ENCODE data around the gene RANBP1.

RANBP1 gene

DNA sequence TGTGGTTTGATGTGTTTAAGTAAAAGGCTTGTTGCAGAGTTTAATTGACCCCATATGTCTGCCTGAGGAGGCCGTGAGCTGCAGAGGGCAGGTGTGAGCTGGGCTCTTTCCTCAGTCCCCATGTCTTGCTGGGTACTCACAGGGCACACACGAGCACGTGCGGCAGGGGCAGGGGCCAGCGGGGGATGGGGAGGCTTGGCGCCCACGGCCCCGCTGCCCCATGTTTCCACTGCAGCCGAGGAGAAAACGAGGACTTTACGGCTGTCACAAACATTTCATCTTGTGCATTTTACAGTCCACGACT, 59.6 kb downstream of the RANBP1 start:
- DNase-seq (ENCODE audit: low spot score), result no peak
- TF ChIP-seq, protein P1, sequence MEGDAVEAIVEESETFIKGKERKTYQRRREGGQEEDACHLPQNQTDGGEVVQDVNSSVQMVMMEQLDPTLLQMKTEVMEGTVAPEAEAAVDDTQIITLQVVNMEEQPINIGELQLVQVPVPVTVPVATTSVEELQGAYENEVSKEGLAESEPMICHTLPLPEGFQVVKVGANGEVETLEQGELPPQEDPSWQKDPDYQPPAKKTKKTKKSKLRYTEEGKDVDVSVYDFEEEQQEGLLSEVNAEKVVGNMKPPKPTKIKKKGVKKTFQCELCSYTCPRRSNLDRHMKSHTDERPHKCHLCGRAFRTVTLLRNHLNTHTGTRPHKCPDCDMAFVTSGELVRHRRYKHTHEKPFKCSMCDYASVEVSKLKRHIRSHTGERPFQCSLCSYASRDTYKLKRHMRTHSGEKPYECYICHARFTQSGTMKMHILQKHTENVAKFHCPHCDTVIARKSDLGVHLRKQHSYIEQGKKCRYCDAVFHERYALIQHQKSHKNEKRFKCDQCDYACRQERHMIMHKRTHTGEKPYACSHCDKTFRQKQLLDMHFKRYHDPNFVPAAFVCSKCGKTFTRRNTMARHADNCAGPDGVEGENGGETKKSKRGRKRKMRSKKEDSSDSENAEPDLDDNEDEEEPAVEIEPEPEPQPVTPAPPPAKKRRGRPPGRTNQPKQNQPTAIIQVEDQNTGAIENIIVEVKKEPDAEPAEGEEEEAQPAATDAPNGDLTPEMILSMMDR (IDR thresholded peaks at IDR 0.05; ENCODE audit: borderline replicate concordance, control extremely low read depth, extremely low read depth, insufficient read depth, missing control alignments), result no peak
- in situ Hi-C loops (cut with MboI; ENCODE audit: low sequenced_read_pairs, unreplicated experiment), result no loop called here

DNA sequence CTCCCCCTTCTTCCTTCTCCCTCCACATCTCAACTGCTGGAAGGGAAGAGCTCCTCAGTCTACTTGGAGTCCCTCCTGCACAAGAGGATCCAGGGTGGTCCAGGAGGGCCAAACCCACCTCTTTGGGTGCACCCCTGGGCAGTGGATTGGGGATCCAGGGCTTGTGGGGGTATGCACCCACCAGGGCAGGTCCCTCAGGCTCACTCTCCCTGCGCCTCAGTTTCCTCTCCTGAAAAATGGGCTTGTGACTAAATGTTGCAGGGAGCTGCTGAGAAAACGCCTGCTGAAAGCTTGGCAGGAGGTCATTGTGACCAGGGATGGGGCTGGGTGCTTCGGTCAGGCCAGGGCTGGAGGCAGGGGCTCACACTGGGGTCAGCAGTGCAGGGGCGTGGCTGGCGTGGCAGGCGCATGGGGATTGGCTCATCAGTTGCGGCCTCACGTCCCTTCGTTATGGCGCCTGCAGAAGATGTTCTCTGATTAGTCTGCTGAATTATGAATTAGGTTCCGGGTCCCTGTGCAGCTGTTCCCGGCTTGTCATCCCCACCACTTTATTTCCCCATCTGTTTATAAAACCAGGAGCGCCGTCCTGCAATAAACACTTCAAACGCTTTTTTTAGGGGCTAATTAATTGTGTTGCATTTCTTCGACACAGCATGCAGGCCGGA, 60.6 kb downstream of the RANBP1 start:
- TF ChIP-seq, protein P1 (IDR thresholded peaks at IDR 0.05; ENCODE audit: borderline replicate concordance, control extremely low read depth, extremely low read depth, insufficient read depth, missing control alignments), result no peak
- no peak for DNase-seq (ENCODE audit: low spot score)
- in situ Hi-C loops (cut with MboI; ENCODE audit: low sequenced_read_pairs, unreplicated experiment), result no loop called here

All from GM13976 (cell line).